VCaP (cell line): ENCODE data around the gene LPA.
"Not testable (repeated sequence)": the region's sequence is repeated elsewhere in the genome, so short reads cannot be mapped to it uniquely, and the experiment has no call there.

Experiments
- H3K27ac ChIP-seq: fragments of 450-650 bp; 2 replicates; pipeline ENCODE4 v1.5.1; 2017
- CTCF ChIP-seq: fragments of 450-650 bp; conservative IDR thresholded peaks from 2 replicates; pipeline ENCODE4 v1.5.1; 2017; ENCODE audit warnings: mild to moderate bottlenecking, moderate library complexity

LPA gene

DNA sequence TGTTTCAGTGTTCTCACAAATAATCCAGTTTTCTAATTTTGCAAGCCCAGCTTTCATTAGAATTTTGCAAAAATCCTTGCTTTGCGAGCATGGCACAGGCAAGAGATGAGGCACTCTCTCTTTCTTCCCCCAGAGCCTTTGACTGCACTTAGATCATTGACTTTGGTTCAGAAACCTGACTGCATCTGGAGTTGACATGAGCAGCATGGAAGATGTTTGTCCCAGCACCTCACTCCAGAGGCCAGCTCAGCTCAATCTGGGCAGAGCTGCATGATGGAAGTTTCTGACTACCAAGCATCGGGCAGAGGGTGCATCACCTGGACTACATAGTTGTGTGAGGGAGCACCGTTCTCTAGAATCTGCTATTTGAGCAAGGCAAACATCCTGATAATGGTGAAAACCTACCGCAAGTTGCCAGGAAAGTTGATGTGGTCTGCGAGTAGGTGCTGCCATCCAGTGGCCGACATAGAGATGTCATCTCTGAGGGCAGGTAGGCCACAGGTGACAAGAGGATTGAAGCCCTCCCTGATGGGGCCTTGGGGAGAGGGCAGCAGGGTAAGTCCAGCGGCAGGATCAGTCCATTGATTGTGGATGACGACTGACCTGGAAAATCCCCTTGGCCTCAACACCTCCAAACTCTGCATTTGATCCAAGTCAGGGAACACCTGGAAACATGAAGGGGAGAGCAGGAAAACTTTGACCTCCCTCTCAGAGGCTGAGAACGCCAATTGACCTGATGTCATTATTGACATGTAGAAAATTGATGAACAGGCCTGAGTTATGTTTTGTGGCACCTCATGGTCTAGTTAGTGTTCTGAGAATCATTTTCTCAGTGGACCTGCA is 3.8 kb upstream of the LPA start:
- TF ChIP-seq CTCF: peak; percentile 81

DNA sequence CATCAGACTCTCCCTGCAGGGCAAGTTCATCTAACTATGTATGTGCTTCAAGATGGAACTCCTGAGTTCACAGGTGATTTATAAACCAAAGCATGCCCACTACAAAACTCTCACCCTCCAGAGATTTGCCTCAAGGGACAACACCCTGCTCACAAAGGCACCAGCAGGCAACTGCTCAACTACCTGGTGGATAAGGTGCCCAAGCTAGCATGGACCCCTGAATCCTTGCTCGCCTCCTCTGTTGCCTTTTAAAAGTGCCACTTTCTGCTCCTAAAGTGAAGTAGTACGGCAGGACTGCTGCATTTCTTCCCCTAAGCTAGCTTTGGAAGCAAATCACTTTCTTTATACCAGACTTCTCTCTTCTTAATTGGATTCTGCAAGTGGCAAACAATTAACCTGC is 1.2 kb downstream of the LPA start:
- no peak for TF ChIP-seq CTCF
- H3K27ac ChIP-seq: no peak overlapping the region

More for the DNA sequence above, 3.8 kb upstream of the LPA start:
- no peak overlapping the region for H3K27ac ChIP-seq

GRCh38 chr6:160662429-160662828 is 1.6 kb downstream of the LPA start:
- no peak for TF ChIP-seq CTCF
- no peak overlapping the region for H3K27ac ChIP-seq

GRCh38 chr6:160661216-160661615 is 2.9 kb downstream of the LPA start:
- no peak overlapping the region; the same call in 1 of the 2 replicates for H3K27ac ChIP-seq
- TF ChIP-seq CTCF: no peak

GRCh38 chr6:160659562-160659961 is 4.5 kb downstream of the LPA start:
- H3K27ac ChIP-seq: no peak overlapping the region
- TF ChIP-seq CTCF: no peak

DNA sequence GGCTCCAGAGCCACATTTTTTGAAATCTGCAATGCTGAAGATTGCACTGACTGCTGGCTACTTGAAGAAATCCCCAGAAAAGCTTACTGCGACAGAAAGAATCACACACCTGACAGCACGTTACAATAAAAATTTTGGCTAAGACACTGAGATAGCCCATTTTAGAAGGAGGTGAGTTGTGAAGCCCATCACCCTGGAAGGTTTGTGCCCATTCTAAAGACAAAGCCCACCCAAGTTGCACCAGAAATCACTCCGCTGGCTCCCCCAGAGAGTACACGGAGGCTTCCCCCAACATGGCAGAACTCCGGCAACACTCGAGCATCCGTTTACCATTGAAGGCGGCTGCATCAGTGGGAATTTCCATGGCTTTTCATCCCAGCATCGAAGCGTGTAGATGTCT is 29.4 kb downstream of the LPA start:
- TF ChIP-seq CTCF: no peak
- H3K27ac ChIP-seq: no peak overlapping the region

DNA sequence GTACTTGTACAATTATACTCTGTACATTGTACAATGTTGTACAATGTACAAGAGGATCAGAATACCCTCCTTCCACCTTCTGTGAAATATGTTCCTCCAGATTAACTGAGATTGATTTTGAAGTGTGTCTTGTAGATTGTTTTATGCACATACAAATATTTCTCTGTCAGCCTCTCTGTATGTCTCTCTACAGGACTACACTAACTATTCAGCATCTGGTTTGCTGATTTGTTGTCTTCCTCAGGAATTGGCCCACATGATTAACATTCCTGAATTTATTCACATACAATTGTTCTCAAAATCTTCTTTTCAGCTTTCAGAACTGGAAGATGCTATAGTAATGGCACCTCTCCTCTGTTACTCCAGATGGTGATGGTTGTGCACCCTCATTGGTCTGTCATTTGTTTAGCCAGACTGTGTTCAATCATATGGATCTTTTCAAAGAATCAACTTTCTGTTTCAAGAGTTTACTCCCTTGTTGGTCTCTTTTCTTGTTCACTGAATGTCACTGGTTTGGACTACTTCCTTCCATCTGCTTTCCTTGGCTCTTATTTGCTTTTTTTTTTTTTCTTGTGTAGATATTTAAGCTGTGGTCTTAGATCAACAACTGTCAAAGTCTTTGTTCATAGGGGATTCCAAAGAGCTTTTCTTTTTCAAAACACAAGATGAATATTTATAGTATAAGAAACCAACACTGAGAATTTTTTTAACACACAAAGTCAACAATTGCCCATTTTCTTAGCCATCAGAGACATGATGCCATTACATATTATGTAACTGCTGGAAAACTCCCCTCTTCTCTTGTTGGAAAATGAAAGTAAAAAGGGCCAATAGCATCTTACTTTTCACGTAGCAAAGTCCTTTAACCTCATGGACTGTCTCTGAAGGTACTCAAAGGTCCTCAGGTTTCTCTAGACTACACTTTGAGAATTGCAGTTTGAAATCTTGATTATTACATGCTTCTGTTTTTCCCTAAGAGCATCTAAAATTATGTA is 67.9 kb downstream of the LPA start:
- no peak for TF ChIP-seq CTCF
- H3K27ac ChIP-seq: no peak overlapping the region

GRCh38 chr6:160595297-160595696 is 68.8 kb downstream of the LPA start:
- H3K27ac ChIP-seq: not testable (repeated sequence)
